ENCODE measurements around the gene MBL2. TPM values are rescaled to one million over a fixed set of nuclear protein-coding genes. Genes with fewer than 3 reads are reported as not detected.

MBL2 gene
- total and polyA plus RNA-seq, 2 of the 8 experiments (the other 6 are each of a cell fraction or from before 2014, with no cell fraction given), result not detected

- ChIA-PET CTCF (ENCODE audit: partially characterized antibody) (interaction anchor here (0.6 to 8.6 kb wide), 29 partner anchors 7 to 480 kb away, joined by 3 to 127 read pairs (median 5); partner anchors contain the start of gene MBL2), POLR2A (ENCODE audit: partially characterized antibody) (no interaction called here)
- H2BK15ac ChIP-seq (ENCODE audit: low read length), result no peak overlapping the region
These were observed 4.8 kb upstream of the MBL2 start for GRCh38 chr10:52777414-52777813.

More at GRCh38 chr10:52777414-52777813, 4.8 kb upstream of the MBL2 start:
- no peaks in the 10 kb centered on the region for H4K20me1 ChIP-seq (replicated peaks in 1 of 2; ENCODE audit: control insufficient read depth in 1 of 2, insufficient read depth in 2 of 2, low read length in 2 of 2)
- peak overlapping the region; percentile 33; the same call in 1 of the 2 replicates for H2AFZ ChIP-seq (ENCODE audit: low read length)
- H3K23ac ChIP-seq (ENCODE audit: insufficient read length), result no peak overlapping the region
- H3K4me3 ChIP-seq (ENCODE audit: extremely low read depth in 1 of 4, insufficient read depth in 2 of 4, low read depth in 3 of 4, low read length in 4 of 4), result no peak overlapping the region
- no peaks in the 10 kb centered on the region; a peak in 1 of 7 replicates for H3K4me1 ChIP-seq (replicated peaks in 1 of 4; ENCODE audit: control insufficient read depth in 3 of 4, insufficient read depth in 4 of 4, low read length in 3 of 4)
- H3K4me2 ChIP-seq (ENCODE audit: insufficient read depth in 1 of 2, low read depth in 2 of 2, low read length in 2 of 2), result no peak overlapping the region
- H2BK120ac ChIP-seq (replicated peaks; ENCODE audit: low read depth, low read length), result no peak overlapping the region
- DNase-seq (ENCODE audit: low read depth in 1 of 2, low spot score in 2 of 2) (no peak), FAIRE-seq (no peak)
- H2BK12ac ChIP-seq (ENCODE audit: low read depth, low read length), result no peak overlapping the region
- H3K36me3 ChIP-seq (ENCODE audit: control insufficient read depth in 2 of 4, insufficient read depth in 4 of 4, low read length in 3 of 4), result no peaks in the 10 kb centered on the region
- no peaks in the 10 kb centered on the region for H3K79me2 ChIP-seq (ENCODE audit: control insufficient read depth in 1 of 2, insufficient read depth in 2 of 2, low read length in 2 of 2)
- no peaks in the 10 kb centered on the region for H3K9me3 ChIP-seq (ENCODE audit: insufficient read depth in 2 of 2, low read depth in 1 of 2, low read length in 1 of 2)
- H2AK5ac ChIP-seq (ENCODE audit: low read depth, low read length), result no peak overlapping the region
- H3K14ac ChIP-seq (ENCODE audit: insufficient read length), result no peak overlapping the region
- H2BK5ac ChIP-seq (ENCODE audit: low read depth, low read length), result no peak overlapping the region
- H2BK20ac ChIP-seq (ENCODE audit: low read length), result no peak overlapping the region
- H3K9ac ChIP-seq (replicated peaks in 1 of 4; ENCODE audit: extremely low read depth in 1 of 4, low read depth in 3 of 4, low read length in 3 of 4), result no peak overlapping the region
- H3K27ac ChIP-seq (ENCODE audit: low read depth, low read length), result no peak overlapping the region
- H3K4ac ChIP-seq (replicated peaks; ENCODE audit: insufficient read length, low read depth, low read length), result no peak overlapping the region
- 91% methylated on average over 5 of the region's 5 CpGs; no CpG with 5 or more reads in 1 of the 2 experiments for WGBS, 2 experiments (ENCODE audit: extremely low coverage in 1 of 2, insufficient coverage in 1 of 2, insufficient read length in 1 of 2, insufficient replicate concordance in 2 of 2, low coverage in 1 of 2, low lambda C conversion rate in 2 of 2, missing lambda C conversion rate in 1 of 2)
- no peak overlapping the region for H4K8ac ChIP-seq (ENCODE audit: extremely low read depth, insufficient read depth, low read length)
- no peak overlapping the region for H4K5ac ChIP-seq (ENCODE audit: insufficient read length, low read depth, low read length)
- no peaks in the 10 kb centered on the region for H3K27me3 ChIP-seq (replicated peaks in 1 of 4; ENCODE audit: control insufficient read depth in 3 of 4, extremely low read depth in 1 of 4, insufficient read depth in 3 of 4, low read length in 3 of 4)
- TF ChIP-seq EZH2 (IDR thresholded peaks at IDR 0.05; ENCODE audit: low read depth, low read length, severe bottlenecking) (no peak), RNF2 (IDR thresholded peaks at IDR 0.05; ENCODE audit: borderline replicate concordance, low read depth, low read length, missing control alignments, poor library complexity, severe bottlenecking) (no peak), SIN3A (conservative IDR thresholded peaks at IDR 0.05 in 1 of 2, IDR thresholded peaks at IDR 0.05 in 1 of 2; ENCODE audit: low read depth in 1 of 2, low read length in 2 of 2) (no peak), CREB1 (IDR thresholded peaks at IDR 0.05) (no peak), BACH1 (IDR thresholded peaks at IDR 0.05; ENCODE audit: low read length) (no peak), POU5F1 (IDR thresholded peaks at IDR 0.05; ENCODE audit: low read depth, low read length) (no peak), JUND (IDR thresholded peaks at IDR 0.05; ENCODE audit: low read length) (no peak), SAP30 (IDR thresholded peaks at IDR 0.05; ENCODE audit: insufficient read depth, insufficient replicate concordance, low read length) (no peak)
- TF ChIP-seq, protein P1, sequence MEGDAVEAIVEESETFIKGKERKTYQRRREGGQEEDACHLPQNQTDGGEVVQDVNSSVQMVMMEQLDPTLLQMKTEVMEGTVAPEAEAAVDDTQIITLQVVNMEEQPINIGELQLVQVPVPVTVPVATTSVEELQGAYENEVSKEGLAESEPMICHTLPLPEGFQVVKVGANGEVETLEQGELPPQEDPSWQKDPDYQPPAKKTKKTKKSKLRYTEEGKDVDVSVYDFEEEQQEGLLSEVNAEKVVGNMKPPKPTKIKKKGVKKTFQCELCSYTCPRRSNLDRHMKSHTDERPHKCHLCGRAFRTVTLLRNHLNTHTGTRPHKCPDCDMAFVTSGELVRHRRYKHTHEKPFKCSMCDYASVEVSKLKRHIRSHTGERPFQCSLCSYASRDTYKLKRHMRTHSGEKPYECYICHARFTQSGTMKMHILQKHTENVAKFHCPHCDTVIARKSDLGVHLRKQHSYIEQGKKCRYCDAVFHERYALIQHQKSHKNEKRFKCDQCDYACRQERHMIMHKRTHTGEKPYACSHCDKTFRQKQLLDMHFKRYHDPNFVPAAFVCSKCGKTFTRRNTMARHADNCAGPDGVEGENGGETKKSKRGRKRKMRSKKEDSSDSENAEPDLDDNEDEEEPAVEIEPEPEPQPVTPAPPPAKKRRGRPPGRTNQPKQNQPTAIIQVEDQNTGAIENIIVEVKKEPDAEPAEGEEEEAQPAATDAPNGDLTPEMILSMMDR (IDR thresholded peaks at IDR 0.05; ENCODE audit: control extremely low read depth in 1 of 3, insufficient read depth in 1 of 3, low read depth in 1 of 3, low read length in 3 of 3), result no peak
- TF ChIP-seq, protein P2, sequence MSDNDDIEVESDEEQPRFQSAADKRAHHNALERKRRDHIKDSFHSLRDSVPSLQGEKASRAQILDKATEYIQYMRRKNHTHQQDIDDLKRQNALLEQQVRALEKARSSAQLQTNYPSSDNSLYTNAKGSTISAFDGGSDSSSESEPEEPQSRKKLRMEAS (IDR thresholded peaks at IDR 0.05), result no peak
- no peak overlapping the region for H3K56ac ChIP-seq (replicated peaks; ENCODE audit: insufficient read length, low read depth, low read length)
- no peaks in the 10 kb centered on the region for H3K23me2 ChIP-seq (ENCODE audit: low read depth, low read length)
- H4K91ac ChIP-seq (replicated peaks; ENCODE audit: insufficient read length, low read length), result no peak overlapping the region
- H3K18ac ChIP-seq (ENCODE audit: extremely low read depth, low read length), result no peak overlapping the region
- no peaks in the 10 kb centered on the region for H3K79me1 ChIP-seq (ENCODE audit: low read depth, low read length)
